ENCODE results near the gene LGALSL. TPM values are rescaled to one million over a fixed set of nuclear protein-coding genes. Genes with fewer than 3 reads are reported as not detected.

Gene LGALSL
- polyA plus RNA-seq, 1 of the 3 experiments (the other 2 are of a cell fraction) = 6.5 TPM

DNA sequence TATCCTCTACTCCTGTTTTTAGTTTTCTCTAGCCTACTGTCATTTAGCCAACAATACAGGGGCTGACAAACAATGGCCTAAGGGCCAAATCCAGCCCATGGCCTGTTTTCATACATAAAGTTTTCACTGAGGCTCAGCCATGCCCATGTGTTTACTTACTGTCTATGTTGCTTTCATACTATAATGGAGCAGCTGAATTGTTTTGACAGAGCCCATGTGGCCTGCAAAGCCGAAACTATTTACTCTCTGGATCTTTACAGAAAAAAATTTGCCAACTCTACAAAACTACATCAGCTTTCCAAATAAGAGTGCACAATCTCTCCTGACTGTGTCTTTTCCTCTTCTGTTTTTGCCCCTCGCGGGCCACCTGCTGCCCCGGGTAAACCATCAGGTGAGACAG lies 24.0 kb downstream of the LGALSL start (continued):
- TF ChIP-seq EZH2phosphoT487 (IDR thresholded peaks at IDR 0.05; ENCODE audit: borderline replicate concordance, low read depth) (no peak), MEF2A (IDR thresholded peaks at IDR 0.05; ENCODE audit: borderline replicate concordance, low read depth) (no peak)
- TF ChIP-seq, protein P1, sequence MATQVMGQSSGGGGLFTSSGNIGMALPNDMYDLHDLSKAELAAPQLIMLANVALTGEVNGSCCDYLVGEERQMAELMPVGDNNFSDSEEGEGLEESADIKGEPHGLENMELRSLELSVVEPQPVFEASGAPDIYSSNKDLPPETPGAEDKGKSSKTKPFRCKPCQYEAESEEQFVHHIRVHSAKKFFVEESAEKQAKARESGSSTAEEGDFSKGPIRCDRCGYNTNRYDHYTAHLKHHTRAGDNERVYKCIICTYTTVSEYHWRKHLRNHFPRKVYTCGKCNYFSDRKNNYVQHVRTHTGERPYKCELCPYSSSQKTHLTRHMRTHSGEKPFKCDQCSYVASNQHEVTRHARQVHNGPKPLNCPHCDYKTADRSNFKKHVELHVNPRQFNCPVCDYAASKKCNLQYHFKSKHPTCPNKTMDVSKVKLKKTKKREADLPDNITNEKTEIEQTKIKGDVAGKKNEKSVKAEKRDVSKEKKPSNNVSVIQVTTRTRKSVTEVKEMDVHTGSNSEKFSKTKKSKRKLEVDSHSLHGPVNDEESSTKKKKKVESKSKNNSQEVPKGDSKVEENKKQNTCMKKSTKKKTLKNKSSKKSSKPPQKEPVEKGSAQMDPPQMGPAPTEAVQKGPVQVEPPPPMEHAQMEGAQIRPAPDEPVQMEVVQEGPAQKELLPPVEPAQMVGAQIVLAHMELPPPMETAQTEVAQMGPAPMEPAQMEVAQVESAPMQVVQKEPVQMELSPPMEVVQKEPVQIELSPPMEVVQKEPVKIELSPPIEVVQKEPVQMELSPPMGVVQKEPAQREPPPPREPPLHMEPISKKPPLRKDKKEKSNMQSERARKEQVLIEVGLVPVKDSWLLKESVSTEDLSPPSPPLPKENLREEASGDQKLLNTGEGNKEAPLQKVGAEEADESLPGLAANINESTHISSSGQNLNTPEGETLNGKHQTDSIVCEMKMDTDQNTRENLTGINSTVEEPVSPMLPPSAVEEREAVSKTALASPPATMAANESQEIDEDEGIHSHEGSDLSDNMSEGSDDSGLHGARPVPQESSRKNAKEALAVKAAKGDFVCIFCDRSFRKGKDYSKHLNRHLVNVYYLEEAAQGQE (IDR thresholded peaks at IDR 0.05; ENCODE audit: low read depth, low read length) = no peak

DNA sequence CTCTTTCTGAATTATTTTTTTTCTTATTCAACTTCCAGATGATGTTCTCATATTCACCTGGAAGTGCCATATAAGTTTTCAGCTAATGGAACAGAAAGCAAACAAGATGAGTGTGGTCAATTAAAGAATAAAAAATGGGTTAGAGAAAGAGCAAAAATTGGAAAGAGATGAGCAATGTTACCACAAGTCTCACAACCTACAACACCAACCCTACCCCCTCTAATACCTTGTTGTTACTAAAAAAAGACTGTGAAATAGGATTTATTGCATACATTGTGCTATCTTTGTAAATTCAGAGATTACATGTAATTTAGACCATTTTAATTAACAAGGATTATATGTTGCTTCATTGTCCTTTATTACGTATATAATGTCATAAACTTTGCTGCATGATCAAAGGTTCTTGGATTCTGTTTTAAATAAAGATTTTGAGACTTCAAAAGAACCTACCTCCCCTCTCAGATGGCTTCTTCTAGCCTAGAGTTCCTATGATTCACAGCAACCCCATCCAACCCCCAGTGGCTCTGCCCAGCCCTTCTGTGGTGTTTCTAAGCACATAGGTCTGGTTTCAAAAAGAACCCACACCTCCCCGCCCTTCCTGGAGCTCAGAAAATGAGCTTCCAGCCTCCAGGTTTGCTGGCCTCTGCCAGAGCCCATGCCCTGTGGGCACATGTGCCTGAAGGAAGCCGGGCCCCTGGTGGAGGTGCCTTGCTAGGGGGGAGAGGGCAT lies 24.7 kb downstream of the LGALSL start:
- CTCF ChIA-PET = interaction anchor here (1.1 kb wide), 1 partner anchor 148 kb away, joined by 3 read pairs; no protein-coding TSS in a partner anchor
- 72% methylated on average over 2 of the region's 3 CpGs for whole genome bisulfite sequencing (ENCODE audit: low lambda C conversion rate)
- Histone ChIP-seq H3K4me2 (no peak overlapping the region), H3K9me3 (no peaks in the 10 kb centered on the region), H4K20me1 (ENCODE audit: insufficient read depth) (no peaks in the 10 kb centered on the region), H3F3A (replicated peaks; ENCODE audit: insufficient read depth) (peaks cover 8% of the 10 kb centered on the region), H3K79me2 (ENCODE audit: insufficient read depth) (no peaks in the 10 kb centered on the region), H3K27me3 (ENCODE audit: insufficient read depth) (no peaks in the 10 kb centered on the region), H3K4me3 (ENCODE audit: low read depth in 2 of 2, low read length in 1 of 2) (no peak overlapping the region), H3K27ac (ENCODE audit: low read depth in 2 of 2, low read length in 1 of 2) (no peak overlapping the region), H3K4me1 (ENCODE audit: control insufficient read depth in 1 of 2, insufficient read depth in 2 of 2, low read depth in 1 of 2, low read length in 1 of 2) (peaks cover 5 to 10% of the 10 kb centered on the region in 2 experiments; a peak in 1 of 4 replicates), H3K9ac (no peak overlapping the region), H3K9me2 (no peaks in the 10 kb centered on the region), H2AFZ (ENCODE audit: low read depth) (no peak overlapping the region), H3K36me3 (replicated peaks in 1 of 2; ENCODE audit: control insufficient read depth in 1 of 2, insufficient read depth in 2 of 2, low read length in 1 of 2) (no peaks in the 10 kb centered on the region)
- TF ChIP-seq RFX5 (IDR thresholded peaks at IDR 0.05; ENCODE audit: low read length) = no peak
- TF ChIP-seq, protein P1 (IDR thresholded peaks at IDR 0.05; ENCODE audit: low read depth, low read length) = no peak
- TF ChIP-seq, protein P2, sequence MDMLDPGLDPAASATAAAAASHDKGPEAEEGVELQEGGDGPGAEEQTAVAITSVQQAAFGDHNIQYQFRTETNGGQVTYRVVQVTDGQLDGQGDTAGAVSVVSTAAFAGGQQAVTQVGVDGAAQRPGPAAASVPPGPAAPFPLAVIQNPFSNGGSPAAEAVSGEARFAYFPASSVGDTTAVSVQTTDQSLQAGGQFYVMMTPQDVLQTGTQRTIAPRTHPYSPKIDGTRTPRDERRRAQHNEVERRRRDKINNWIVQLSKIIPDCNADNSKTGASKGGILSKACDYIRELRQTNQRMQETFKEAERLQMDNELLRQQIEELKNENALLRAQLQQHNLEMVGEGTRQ (IDR thresholded peaks at IDR 0.05; ENCODE audit: borderline replicate concordance, low read depth, low read length) = no peak
- no peak for TF ChIP-seq RAD21 (IDR thresholded peaks at IDR 0.05; ENCODE audit: low read length)
- TF ChIP-seq YY1 (IDR thresholded peaks at IDR 0.05; ENCODE audit: low read depth) = no peak
- TF ChIP-seq, protein P3, sequence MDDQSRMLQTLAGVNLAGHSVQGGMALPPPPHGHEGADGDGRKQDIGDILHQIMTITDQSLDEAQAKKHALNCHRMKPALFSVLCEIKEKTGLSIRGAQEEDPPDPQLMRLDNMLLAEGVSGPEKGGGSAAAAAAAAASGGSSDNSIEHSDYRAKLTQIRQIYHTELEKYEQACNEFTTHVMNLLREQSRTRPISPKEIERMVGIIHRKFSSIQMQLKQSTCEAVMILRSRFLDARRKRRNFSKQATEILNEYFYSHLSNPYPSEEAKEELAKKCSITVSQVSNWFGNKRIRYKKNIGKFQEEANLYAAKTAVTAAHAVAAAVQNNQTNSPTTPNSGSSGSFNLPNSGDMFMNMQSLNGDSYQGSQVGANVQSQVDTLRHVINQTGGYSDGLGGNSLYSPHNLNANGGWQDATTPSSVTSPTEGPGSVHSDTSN (IDR thresholded peaks at IDR 0.05) = no peak
- no peak for TF ChIP-seq RXRA (IDR thresholded peaks at IDR 0.05; ENCODE audit: borderline replicate concordance, low read depth)
- TF ChIP-seq TCF12 (IDR thresholded peaks at IDR 0.05) = no peak
- TF ChIP-seq, protein P4, sequence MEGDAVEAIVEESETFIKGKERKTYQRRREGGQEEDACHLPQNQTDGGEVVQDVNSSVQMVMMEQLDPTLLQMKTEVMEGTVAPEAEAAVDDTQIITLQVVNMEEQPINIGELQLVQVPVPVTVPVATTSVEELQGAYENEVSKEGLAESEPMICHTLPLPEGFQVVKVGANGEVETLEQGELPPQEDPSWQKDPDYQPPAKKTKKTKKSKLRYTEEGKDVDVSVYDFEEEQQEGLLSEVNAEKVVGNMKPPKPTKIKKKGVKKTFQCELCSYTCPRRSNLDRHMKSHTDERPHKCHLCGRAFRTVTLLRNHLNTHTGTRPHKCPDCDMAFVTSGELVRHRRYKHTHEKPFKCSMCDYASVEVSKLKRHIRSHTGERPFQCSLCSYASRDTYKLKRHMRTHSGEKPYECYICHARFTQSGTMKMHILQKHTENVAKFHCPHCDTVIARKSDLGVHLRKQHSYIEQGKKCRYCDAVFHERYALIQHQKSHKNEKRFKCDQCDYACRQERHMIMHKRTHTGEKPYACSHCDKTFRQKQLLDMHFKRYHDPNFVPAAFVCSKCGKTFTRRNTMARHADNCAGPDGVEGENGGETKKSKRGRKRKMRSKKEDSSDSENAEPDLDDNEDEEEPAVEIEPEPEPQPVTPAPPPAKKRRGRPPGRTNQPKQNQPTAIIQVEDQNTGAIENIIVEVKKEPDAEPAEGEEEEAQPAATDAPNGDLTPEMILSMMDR (IDR thresholded peaks at IDR 0.05) = no peak
- no peak for TF ChIP-seq ELF1 (IDR thresholded peaks at IDR 0.05)
- TF ChIP-seq NRF1 (IDR thresholded peaks at IDR 0.05; ENCODE audit: low read depth, low read length) = no peak
- TF ChIP-seq SIN3A (IDR thresholded peaks at IDR 0.05; ENCODE audit: borderline replicate concordance, low read depth, low read length) = no peak
- TF ChIP-seq, protein P5, sequence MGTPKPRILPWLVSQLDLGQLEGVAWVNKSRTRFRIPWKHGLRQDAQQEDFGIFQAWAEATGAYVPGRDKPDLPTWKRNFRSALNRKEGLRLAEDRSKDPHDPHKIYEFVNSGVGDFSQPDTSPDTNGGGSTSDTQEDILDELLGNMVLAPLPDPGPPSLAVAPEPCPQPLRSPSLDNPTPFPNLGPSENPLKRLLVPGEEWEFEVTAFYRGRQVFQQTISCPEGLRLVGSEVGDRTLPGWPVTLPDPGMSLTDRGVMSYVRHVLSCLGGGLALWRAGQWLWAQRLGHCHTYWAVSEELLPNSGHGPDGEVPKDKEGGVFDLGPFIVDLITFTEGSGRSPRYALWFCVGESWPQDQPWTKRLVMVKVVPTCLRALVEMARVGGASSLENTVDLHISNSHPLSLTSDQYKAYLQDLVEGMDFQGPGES (IDR thresholded peaks at IDR 0.05; ENCODE audit: low read depth, low read length) = no peak
- no peak for TF ChIP-seq EZH2phosphoT487 (IDR thresholded peaks at IDR 0.05; ENCODE audit: borderline replicate concordance, low read depth)
- POLR2A ChIA-PET = no interaction called here
- no peak for DNase-seq
